ENCODE measurements around the gene ANP32E.
"Not testable (repeated sequence)": the region's sequence is repeated elsewhere in the genome, so short reads cannot be mapped to it uniquely, and the experiment has no call there.

ANP32E gene

GRCh38 chr1:150235294-150235851 is 539 bp downstream of the ANP32E start:
- DNase-seq (ENCODE audit: low read depth): peak; percentile 49
- peak overlapping the region; percentile 98 for H3K4me3 ChIP-seq (ENCODE audit: low read depth, low read length)
- TF ChIP-seq, protein P1, sequence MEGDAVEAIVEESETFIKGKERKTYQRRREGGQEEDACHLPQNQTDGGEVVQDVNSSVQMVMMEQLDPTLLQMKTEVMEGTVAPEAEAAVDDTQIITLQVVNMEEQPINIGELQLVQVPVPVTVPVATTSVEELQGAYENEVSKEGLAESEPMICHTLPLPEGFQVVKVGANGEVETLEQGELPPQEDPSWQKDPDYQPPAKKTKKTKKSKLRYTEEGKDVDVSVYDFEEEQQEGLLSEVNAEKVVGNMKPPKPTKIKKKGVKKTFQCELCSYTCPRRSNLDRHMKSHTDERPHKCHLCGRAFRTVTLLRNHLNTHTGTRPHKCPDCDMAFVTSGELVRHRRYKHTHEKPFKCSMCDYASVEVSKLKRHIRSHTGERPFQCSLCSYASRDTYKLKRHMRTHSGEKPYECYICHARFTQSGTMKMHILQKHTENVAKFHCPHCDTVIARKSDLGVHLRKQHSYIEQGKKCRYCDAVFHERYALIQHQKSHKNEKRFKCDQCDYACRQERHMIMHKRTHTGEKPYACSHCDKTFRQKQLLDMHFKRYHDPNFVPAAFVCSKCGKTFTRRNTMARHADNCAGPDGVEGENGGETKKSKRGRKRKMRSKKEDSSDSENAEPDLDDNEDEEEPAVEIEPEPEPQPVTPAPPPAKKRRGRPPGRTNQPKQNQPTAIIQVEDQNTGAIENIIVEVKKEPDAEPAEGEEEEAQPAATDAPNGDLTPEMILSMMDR (IDR thresholded peaks at IDR 0.05; ENCODE audit: insufficient read depth, low read depth, low read length, missing control alignments): no peak

GRCh38 chr1:150234566-150235293 is 1.2 kb downstream of the ANP32E start:
- TF ChIP-seq, protein P1 (IDR thresholded peaks at IDR 0.05; ENCODE audit: insufficient read depth, low read depth, low read length, missing control alignments): no peak
- DNase-seq (ENCODE audit: low read depth): peak; percentile 96
- H3K4me3 ChIP-seq (ENCODE audit: low read depth, low read length): peak overlapping the region; percentile 98

DNA sequence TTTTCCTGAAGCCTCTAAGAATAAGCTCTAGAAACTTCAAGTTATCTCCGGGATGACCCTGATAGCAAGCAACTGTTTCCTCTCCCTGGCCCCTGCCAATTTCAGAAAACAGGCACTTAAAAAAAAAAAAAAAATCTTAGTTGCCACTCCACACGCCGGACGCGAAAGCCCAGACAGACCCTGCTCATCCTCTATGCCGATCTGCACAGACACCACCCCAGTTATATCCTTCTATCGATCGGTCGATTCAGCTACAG is 1.7 kb downstream of the ANP32E start:
- TF ChIP-seq, protein P1 (IDR thresholded peaks at IDR 0.05; ENCODE audit: insufficient read depth, low read depth, low read length, missing control alignments): no peak
- H3K4me3 ChIP-seq (ENCODE audit: low read depth, low read length): peak overlapping the region; percentile 98
- no peak for DNase-seq (ENCODE audit: low read depth)

GRCh38 chr1:150233359-150234308 is 2.3 kb downstream of the ANP32E start:
- H3K4me3 ChIP-seq (ENCODE audit: low read depth, low read length): peak overlapping the region; percentile 98

DNA sequence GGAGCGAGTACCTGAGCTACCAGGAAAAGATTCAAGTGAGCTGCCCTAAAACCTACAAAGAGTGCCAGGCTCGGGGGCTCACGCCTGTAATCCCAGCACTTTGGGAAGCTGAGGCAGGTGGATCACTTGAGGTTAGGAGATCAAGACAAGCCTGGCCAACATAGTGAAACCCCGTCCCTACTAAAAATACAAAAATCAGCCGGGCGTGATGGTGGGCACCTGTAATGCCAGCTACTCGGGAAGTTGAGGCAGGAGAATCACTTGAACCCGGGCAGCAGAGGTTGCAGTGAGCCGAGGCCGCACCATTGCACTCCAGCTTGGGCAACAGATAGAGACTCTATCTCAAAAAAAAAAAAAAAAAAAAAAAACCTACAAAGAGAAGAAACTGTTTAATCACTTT is 3.0 kb downstream of the ANP32E start:
- H3K4me3 ChIP-seq (ENCODE audit: low read depth, low read length): peak overlapping the region; percentile 98
- DNase-seq (ENCODE audit: low read depth): not testable (repeated sequence)

More at GRCh38 chr1:150233359-150234308, 2.3 kb downstream of the ANP32E start:
- peak; percentile 30 for DNase-seq (ENCODE audit: low read depth)
- TF ChIP-seq, protein P1 (IDR thresholded peaks at IDR 0.05; ENCODE audit: insufficient read depth, low read depth, low read length, missing control alignments): no peak

- DNase-seq (ENCODE audit: low read depth); H3K4me3 ChIP-seq (ENCODE audit: low read depth, low read length): not testable (repeated sequence)
Observed at GRCh38 chr1:150228246-150228645, 7.7 kb downstream of the ANP32E start.

- no peak for DNase-seq (ENCODE audit: low read depth)
- no peak overlapping the region for H3K4me3 ChIP-seq (ENCODE audit: low read depth, low read length)
- TF ChIP-seq, protein P1 (IDR thresholded peaks at IDR 0.05; ENCODE audit: insufficient read depth, low read depth, low read length, missing control alignments): no peak
Observed at GRCh38 chr1:150227228-150227627, 8.7 kb downstream of the ANP32E start.

Data from GM12865 (cell line).